Measurements from ENCODE around the gene CDH26.
A peak's percentile ranks its signal among the peaks of the same experiment; 100 is the strongest.

CDH26 gene

GRCh38 chr20:59958123-59958522 lies at the start of gene CDH26:
Gene CDH26 (plus strand): TSS chr20:59958423. CDS start chr20:59958727, 304 bp downstream.
- no peak for DNase-seq (ENCODE audit: low spot score)

- DNase-seq (ENCODE audit: low spot score) = no peak
These were observed 49.4 kb upstream of the CDH26 start for GRCh38 chr20:59908855-59909254.

- DNase-seq (ENCODE audit: low spot score) = no peak
These were observed 47.2 kb upstream of the CDH26 start for GRCh38 chr20:59911041-59911440.

GRCh38 chr20:59912609-59913008 lies 45.6 kb upstream of the CDH26 start:
- DNase-seq (ENCODE audit: low spot score) = no peak

GRCh38 chr20:59920944-59921343 lies 37.3 kb upstream of the CDH26 start:
- DNase-seq (ENCODE audit: low spot score) = no peak

- no peak for DNase-seq (ENCODE audit: low spot score)
These were observed 34.7 kb upstream of the CDH26 start for GRCh38 chr20:59923514-59923913.

GRCh38 chr20:59925359-59925758 lies 32.9 kb upstream of the CDH26 start:
- no peak for DNase-seq (ENCODE audit: low spot score)

- no peak for DNase-seq (ENCODE audit: low spot score)
These were observed 32.3 kb upstream of the CDH26 start for GRCh38 chr20:59925899-59926298.

GRCh38 chr20:59931511-59932312 lies 26.5 kb upstream of the CDH26 start:
- no peak for DNase-seq (ENCODE audit: low spot score)

GRCh38 chr20:59932616-59933295 lies 25.5 kb upstream of the CDH26 start:
- DNase-seq (ENCODE audit: low spot score) = no peak

GRCh38 chr20:59933296-59933848 lies 24.9 kb upstream of the CDH26 start, which contains the start of gene SYCP2:
Gene SYCP2 (minus strand): TSS chr20:59933637. CDS start chr20:59922413, 11,224 bp downstream.
- DNase-seq (ENCODE audit: low spot score) = peak; percentile 59

GRCh38 chr20:59933849-59934585 lies 24.2 kb upstream of the CDH26 start:
- DNase-seq (ENCODE audit: low spot score) = peak; percentile 76

- no peak for DNase-seq (ENCODE audit: low spot score)
These were observed 22.6 kb upstream of the CDH26 start for GRCh38 chr20:59935457-59936185.

GRCh38 chr20:59936409-59936808 lies 21.8 kb upstream of the CDH26 start:
- no peak for DNase-seq (ENCODE audit: low spot score)

- no peak for DNase-seq (ENCODE audit: low spot score)
These were observed 21.1 kb upstream of the CDH26 start for GRCh38 chr20:59937150-59937549.

- DNase-seq (ENCODE audit: low spot score) = no peak
These were observed 20.0 kb upstream of the CDH26 start for GRCh38 chr20:59938221-59938620.

GRCh38 chr20:59938696-59939051 lies 19.5 kb upstream of the CDH26 start:
- no peak for DNase-seq (ENCODE audit: low spot score)

GRCh38 chr20:59939052-59939878 lies 19.0 kb upstream of the CDH26 start:
- DNase-seq (ENCODE audit: low spot score) = no peak

- no peak for DNase-seq (ENCODE audit: low spot score)
These were observed 18.4 kb upstream of the CDH26 start for GRCh38 chr20:59939879-59940128.

- peak; percentile 86 for DNase-seq (ENCODE audit: low spot score)
These were observed 17.9 kb upstream of the CDH26 start, which contains the start of the genes FAM217B and PPP1R3D for GRCh38 chr20:59940129-59940955. Gene FAM217B (plus strand): TSS chr20:59940389. CDS start chr20:59943944, 3,555 bp downstream. Gene PPP1R3D (minus strand): TSS chr20:59940305. CDS start chr20:59939931, 374 bp downstream.

All from CD4-positive, alpha-beta T cell treated with Interleukin-15 for 4 hours (primary cell).